Hematopoietic multipotent progenitor cell treated with erythropoietin and hydrocortisone succinate and interleukin-3 and kit ligand, for 4 days (in vitro differentiated cells): ENCODE data around the gene NRXN2.

ENCODE experiments used
- DNase-seq: peaks from one replicate; pipeline ENCODE4 v3.0.0-alpha.2; 2015

Gene NRXN2

DNA sequence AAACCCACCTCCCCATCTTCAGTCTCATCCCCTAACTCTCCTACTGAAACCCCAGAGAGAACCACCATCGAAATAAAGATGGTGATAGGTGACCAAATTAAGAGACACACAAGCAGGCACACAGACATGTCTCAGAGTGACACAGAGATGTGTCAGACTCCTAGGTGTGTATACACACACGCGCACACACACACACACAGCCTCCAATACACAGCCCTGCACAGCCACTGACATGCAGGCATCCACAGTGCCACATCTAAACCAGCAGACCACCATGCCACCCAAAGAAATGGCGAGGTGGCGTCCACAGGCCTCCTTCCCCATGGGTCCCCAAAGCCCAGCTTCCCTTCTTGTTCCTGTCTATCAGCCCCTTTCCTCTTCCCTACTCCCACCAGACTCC is 27.4 kb downstream of the NRXN2 start:
- DNase-seq, result no peak

DNA sequence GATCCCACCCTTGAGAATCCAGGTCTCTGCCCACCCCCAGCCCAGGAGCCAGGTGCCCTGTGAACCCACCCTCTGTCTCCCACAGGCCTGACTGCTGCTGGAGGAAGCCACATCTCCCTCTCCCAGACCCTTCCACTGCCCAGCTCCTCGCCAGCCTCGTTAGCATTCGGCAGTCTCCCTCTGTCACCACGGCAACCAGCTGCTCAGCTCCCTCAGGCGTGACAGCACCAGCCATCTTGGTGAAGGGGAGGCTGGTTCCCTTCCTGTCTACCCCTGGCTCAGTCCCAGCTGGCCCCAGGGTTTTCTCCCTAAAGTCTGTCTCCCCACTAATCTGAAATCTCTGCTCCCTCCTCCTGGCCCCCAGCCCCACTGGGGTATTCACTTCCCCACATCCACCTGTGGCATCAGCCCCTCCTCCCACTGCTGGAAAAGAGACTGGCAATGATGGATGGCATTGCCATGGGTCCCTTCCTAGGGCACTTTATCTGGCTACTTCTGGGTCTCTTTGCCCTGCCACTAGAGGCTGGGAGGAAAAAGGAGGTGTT is 28.1 kb downstream of the NRXN2 start:
- DNase-seq, result no peak

DNA sequence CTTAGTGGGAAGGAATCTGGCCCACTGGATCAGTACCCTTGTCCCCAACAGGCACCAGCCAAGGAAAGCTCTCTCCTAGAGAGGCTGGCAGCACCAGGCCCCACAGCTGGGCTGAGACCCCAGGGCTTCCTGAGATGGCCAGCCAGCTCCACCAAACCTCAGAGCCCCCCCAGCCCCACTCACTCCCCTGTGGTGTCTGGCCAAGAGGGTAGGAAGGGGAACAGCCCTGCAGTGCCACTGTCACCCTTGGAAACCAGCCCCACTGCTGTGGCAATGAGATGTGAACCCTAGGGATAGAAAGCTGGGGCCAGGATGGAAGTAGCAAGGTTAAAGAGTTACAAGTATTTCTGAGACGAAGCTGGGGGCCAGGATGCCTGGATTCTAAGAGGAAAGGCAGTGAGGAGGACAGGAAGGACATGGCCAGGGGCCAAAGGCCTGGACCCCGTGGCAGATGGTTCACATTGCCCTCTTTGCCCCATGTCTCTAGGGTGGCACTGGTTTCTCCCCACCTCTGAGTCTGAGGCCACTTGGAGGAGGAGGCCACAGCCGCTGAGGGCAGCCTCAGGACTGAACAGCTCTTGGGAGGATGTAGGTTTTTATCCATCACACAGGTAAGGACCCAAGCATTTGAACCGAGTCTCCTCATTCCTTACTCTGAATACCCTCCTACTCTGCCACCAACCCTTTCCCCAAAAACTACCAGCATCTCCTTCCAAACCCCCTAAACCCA is 28.8 kb downstream of the NRXN2 start:
- no peak for DNase-seq

DNA sequence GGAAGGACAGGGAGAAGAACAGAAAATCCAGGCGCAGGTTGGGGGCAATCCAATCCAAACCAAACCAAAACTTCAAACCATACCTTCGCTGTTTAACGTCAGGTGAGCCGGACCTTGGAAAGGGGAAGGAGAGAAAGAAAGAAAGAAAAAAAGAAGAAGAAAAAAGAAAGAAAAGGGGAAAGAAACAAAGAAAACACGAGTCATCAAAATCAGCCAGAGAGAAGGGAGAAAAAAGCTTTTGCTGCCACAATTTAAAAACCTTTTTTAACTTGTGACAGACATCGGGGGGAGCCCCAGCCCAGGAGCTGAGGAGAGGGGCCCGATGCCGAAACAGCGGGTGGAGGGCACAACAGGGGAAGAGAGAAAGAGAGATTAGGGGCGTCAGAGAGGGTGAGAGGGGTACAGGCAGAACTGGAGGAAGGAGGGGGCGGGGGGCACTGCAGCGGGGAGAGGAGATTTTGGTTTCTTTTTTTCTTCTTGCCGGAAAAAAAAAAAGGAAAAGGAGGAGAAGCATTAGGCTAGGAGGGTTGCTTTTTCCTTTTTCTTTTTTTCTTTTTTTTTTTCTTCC is 30.1 kb downstream of the NRXN2 start:
- DNase-seq, result no peak

DNA sequence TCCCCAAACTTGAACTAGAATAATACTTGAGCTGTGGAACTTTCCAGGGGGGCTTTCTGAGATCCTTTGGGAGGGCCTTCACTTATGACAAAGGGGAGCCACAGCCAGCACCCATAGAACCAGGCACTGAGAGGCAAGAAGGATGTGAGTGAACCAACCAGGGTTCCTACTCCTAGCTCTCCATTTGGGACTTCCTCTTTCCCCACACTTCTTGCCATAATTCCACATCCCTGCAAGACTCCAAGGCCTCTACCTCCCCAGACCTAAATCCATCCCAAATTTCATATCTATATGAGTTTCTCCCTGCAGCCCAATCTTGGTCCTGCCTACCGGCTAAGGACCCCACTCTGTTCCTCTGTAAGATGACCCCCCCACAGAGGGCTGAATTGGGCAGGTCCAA is 31.5 kb downstream of the NRXN2 start:
- no peak for DNase-seq

DNA sequence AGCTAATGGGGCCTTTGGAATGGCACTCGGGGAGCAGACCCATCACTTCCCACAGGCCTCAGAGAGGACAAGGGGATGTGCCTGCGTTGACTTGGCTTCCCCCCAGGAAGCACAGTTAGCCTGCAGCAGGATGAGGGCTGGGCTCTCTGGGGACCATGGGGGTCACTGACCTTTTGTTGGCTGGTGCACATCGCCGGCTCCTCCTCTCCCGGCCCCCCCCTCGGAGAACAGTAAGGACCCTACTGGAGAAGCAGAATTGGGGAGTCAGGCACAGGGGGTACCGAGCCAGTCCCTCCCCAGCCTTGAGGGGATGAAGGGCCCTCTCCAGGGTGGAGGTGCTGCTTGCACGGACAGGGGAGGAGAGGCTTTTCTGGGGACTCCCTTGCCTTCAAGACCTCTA is 32.8 kb downstream of the NRXN2 start:
- DNase-seq, result no peak

DNA sequence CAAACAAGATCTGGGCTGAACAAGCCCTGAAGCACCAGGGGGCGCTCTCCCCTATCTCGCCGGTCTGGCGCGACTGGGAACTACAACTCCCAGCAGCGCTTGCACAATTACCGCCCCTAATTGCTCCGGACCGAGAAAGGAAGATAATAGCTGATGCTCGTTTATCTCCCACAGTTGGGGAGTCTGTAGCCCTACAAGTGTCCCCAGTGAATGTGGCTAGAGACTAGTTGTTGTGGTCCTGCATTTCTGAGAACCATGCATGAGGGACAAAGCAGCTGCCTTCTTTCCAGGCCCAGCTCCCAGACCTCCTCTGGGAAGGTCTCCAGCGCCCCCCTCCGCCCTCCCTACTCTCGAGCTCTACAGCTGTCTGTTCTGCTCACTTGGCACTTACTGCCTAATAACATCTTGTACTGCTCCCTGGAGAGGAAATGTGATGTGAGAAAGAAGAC is 34.4 kb downstream of the NRXN2 start:
- DNase-seq, result peak; percentile 96

DNA sequence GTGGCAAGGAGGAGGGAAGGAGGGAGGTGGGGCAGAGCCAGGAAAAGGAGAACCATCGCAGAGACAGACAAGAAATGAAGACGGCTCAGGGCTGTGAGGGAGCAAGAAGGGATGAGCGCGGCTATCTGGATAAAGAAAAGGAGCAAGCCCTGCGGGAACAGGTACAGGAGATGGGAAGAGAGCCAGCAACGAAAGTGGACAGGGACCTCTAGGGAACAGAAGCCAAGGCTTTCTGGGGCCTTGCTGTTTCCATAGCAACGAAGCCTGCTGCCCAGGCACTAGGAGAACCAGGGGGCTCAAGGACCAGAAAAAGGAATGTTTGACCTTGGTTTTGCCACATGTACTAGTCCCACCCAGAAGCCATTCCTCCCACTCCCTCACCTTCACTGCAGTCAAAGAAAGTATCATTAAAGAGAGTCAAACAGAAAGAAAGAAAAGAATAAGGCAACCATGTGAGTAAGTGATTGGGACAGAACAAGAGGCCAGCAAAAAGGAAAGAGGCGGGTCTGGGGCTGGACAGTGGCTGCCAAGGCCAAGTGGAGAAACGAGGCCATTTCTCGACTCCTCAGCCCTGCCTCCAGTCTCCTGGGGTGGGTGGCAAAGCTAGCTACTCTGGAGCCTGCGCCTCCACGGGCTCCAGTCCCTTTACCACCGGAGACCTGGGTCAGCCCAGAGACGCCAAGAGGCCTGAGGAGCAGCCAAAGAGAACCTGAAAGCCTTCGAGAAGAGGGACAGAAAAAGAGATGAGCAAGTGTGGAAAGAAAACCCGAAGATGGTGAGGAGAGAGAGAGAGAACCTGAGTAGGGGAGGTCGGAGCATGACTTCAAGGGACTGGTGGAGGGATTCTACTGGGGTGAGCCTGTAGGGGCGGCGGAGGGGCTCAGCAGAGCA is 35.1 kb downstream of the NRXN2 start:
- DNase-seq, result no peak

DNA sequence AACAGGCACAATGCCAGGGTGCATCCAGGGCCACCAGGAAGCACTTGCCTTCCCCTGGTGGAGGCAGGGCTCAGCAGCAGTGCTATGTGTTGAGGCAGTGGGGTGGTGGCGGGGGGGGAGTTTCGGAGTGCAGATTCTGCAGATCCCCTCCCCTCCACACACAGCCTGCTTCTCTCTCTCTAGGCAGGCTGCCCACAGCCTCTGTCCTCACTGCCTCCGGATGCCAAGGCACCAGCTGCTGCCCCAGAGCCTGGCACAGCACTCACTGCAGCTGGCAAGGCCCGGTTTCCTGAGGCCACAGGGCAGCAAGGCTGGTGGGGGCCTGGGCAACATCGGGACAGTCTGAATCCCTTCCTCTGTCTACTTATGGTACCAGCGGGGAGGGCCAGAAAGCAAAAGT is 35.8 kb downstream of the NRXN2 start:
- DNase-seq, result peak; percentile 65

DNA sequence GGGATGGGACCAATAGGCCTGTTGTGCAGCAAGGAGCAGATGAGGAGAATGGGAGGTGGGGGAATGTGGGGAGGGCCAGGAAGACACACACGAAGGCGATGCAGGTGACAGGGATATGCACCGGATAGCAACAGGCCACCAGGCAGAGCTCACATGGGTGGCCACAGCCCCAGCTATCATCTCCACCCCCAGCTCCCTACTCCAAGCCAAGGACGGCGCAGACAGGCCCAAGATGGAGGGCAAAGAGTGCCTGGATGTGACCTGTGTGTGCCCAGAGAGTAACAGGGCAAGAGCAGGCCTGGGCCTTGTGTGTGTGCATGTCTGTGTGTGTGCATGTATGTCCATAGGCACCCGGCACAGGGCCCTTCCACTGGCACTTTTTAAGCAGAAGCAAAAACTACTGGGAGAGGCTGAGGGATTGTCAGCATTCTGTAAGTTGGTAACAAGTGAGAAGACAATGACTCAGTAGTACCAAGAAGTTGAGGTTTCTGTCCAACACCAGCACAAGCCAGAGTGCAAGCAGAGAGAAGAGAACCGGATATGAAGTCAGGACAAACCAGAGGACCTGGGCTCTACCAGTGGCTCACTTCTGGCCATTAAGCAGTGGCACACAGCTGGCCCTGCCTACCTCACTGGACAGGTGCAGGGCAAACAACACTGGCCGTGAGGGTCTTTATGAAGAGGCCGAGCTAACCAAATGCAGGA is 36.4 kb downstream of the NRXN2 start:
- no peak for DNase-seq

DNA sequence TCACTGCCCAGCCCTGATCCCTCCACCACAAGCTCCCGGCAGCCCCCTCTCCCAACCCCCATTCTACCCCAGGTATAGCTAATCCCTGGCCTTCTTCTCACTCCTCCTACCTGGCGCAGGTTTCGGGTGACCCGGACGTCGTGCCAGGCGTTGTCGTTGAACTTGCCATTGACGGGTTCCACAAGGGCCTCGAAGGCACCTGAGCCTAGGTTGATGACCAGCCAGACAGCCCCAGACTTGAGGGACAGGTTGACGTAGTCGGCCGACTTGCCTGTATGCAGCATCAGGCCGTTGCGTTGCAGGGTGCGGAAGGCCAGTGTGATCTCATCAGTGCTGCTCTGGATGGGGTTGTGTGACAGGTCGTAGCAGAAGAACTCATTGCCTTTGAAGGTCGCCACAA is 37.5 kb downstream of the NRXN2 start:
- no peak for DNase-seq

DNA sequence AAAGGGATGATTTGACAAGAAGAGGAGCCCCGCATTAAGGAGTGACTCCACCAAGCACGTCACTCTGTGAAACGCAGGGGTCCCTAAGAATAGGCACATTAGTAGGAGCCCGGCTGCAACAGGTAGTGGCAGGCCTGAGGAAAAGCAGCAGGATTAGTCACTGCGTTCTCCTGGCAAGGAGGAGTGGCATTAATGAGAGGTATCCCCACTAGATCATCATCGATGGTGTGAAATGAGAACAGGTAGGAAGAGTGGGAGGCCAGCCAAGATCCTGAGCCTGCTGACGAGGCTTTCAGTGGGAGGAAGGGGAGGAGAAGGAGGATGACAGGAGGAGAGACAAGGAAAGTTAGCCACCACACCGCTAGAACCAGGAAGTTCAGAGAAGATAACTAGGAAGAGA is 38.6 kb downstream of the NRXN2 start:
- no peak for DNase-seq

DNA sequence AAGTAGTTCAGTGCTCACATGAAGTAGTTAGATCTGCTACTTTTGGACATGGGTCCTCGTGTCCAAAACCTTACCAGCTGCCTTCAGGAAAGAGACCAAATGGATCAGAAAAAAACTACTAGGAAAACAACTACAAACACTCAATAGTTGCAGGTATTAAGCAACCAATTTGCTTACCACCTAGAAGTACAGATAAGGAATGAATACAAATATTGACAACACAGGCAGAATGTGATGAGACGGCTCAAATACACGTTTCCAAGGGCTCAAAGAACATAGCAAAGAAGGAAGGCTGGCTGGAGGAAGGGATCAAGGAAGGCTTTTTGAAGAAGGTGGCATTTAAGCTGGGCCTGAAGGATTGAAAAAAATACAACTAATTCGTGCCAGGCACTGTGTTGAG is 41.8 kb downstream of the NRXN2 start:
- DNase-seq, result no peak

DNA sequence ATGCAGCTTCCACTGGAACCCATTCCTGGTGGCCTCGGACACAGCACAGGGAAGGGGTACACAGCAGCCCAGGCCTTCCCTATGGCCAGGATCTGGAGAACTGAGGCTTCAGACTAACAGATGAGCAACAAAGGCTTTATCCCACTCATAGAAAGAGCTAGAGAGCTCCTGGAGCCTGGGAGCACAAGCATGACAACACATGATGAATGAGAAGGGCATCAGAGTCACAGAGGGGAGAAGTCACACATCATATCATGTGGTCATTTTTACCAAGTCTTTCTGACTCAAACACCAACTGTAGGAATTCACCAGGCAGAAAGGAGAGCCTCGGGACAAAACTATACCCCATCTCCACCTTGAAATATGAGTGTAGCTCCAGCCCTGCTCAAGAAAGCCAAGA is 43.2 kb downstream of the NRXN2 start:
- DNase-seq, result no peak

DNA sequence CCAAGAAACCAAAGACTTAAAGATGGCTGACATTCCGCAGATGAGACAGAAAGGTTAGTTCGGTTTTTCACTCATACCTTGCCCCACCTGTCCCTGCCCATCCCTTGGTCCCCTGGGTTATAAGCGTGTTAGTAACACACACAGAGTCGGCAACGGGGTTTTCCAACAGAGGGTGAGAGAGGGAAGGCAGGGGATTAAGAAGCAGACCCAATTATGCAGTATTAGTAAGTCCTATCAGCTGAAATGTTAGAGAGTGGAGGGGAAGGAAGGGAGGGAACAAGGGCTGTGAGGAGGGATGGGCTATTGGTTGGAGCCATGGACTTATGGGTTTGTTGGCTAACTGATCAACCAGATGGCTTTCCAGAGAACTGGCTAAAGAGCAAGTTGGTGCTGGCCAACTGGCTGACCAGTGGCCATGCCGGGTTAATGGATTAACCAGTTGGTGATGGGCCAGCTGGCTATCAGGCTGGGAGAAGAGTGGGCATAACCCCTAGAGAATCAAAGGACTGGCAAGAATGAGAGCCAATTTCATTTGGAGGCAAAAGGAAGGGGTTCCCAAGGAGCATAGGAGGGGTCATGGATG is 45.5 kb downstream of the NRXN2 start:
- DNase-seq, result no peak

DNA sequence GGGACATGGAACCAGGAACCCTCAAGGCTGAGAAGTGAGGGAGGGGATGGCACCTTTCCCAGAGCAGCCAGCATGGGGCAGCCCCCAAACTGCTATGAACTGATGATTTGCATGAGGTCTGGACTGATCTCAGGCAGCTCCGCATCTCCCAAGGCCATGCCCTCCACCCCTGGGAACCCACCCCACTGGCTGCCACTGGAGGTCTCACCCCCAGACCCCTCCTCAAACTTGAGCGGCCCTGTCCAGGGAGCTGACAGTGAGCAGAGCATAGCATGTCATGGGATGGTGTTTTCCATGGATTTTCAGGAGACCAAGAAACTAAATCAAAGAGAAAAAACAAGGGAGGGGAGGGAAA is 46.8 kb downstream of the NRXN2 start:
- no peak for DNase-seq

DNA sequence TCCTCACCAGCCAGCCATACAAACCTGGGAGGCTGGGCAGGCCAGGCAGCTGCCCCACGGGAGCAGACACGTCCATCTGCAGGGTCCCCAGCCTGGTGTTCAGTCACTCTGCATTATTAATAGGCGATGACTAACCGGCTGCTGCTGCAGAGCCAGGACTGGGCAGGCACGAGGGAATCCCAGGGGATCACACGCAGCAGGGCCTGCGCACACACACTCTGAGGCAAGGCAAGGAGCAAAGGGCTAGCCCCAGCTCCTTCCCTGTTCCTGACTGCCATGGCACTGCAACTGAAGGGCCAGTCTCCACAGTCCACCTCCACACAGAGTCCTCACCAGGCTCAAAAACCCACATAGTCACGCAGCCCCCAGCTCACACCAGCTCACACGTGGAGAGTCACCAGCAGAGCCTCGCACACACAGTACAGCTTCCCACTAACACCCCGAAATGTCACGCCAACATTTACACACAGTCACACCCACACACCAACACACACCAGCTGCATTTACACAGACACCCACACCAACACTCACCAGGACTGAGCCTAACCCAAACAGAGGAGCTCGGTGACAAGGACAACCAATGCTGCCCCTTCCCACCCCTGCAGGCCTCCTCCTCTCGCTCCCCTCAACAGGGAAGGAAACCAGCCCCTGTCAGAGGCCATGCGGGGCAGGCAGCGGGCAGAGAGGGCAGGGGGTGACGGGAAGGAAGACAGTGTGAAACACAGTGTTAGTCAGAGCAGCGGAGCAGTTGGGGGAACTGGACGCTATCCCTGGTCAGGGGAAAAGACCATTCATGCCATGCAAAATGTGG is 47.3 kb downstream of the NRXN2 start:
- DNase-seq, result peak; percentile 20

DNA sequence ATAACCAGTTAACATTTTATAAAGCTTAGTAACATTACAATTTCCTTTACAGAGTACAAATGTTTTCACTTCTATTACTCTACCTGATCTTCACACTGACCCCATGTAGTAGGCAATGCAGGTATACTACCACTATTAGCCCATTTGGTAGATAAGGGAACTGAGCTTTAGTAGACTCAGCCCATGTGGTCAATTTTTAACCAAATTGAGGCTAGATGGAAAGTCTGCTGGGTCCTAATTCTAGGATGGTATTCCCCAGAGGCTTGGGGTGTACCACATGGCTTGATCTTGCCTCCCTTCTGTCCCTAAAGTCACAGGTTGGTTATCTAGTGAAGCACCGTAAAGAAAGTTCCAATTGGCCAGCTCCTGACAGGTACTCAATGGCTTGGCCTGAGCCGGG is 48.2 kb downstream of the NRXN2 start:
- DNase-seq, result no peak

DNA sequence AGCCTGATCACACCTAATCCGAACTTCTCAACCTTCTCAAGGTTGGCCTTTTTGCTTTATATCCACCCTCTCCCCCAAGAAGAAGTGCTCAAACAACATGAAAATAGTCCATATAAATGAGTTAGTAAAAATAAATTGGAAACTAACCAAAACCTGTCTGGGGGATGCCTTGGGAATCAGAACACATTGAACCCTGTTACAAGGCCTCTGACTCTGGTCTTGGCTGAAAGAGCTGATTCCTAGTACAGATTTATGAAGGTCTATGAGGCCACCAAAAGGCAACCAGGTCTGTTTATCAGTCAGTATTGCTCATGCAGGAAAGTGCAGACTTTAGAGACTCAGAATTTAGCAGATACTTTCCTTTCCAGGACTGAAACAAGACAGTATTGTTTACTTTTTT is 49.7 kb downstream of the NRXN2 start:
- DNase-seq, result no peak

DNA sequence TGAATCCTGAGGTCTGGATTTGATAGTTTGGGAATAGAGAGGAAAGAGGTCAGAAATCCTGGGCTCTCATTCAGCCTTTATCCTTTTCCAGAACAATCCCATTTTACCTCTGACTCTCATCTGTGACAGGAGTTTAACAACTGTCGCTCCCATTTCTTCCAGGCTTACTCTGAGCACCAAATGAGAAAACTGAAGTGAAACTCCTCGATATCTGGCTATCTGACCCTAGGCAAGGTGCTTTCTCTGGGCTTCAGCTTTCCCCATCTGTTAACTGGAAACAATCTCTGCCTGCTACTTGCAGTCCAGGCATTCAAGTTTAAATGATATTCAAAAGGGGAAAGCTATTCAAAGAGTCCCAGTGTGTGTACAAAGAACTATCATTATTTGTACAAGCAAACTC is 50.1 kb downstream of the NRXN2 start:
- DNase-seq, result no peak

DNA sequence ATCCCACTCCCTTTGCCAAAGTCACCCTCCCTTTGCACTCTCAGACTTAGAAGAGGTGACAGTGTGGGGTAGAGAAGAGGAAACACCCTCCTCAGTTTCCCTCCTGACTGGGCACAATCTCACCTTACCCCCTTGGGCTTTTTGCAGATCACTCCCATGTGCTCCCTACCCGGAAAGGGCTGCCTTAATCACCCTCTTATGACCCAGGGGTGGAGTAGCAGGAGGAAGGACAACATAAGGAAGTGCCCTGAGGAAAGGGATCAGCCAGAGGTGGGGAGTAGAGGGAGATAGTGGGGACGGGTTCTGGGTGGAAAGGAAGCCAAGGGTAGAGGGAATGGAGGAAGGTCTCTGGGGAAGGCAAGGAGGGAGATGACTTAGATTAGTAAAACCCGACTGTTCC is 52.0 kb downstream of the NRXN2 start:
- DNase-seq, result no peak
